Stimulated activated CD8-positive, alpha-beta memory T cell treated with anti-CD3 and anti-CD28 coated beads, Interleukin-15, amount 100 ng/mL, for 24 hours (primary cell): ENCODE data around the gene FHIT.
"Not testable (repeated sequence)": the region's sequence is repeated elsewhere in the genome, so short reads cannot be mapped to it uniquely, and the experiment has no call there.

Experiments used
- DNase-seq: peaks from one replicate; pipeline ENCODE4 v3.0.0-alpha.2; 2020; ENCODE audit warnings: low read depth

Gene FHIT

DNA sequence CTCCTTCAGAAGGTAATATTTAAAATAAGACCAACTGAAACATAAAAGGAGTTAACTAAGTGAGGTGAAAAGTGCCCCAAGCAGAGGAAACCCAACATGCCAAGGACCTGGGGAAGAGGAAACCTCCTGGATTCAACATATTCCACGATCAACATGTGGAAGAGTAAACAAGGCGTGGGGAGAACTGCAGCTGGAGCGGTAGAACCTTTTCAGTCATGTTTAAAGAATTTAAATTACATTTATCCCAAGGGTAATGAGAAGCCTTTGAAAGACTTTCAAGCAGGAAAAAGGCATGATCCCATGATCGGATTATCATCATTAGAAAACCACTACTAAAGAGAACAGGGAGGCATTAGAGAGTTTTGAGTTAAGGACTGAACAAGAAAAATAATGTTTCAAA is 330.7 kb downstream of the FHIT start:
- DNase-seq: no peak

DNA sequence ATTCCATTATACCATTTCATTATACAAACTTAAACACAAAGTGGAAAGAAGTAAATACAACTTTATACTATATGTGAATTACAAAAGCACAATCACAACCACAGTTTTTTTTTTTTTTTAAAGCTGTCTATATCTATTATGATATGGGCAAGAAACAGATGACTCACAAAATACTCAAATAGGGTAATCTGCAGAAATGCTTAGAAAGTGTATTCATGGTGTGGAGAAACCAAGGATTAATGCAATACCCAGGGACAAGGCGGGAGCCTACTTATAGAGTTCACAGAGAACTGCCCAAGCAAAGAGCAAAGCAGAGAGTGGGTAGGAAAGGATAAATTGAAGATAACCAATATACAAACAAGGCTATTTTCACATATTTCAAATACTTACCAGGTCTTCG is 332.0 kb downstream of the FHIT start:
- no peak for DNase-seq

DNA sequence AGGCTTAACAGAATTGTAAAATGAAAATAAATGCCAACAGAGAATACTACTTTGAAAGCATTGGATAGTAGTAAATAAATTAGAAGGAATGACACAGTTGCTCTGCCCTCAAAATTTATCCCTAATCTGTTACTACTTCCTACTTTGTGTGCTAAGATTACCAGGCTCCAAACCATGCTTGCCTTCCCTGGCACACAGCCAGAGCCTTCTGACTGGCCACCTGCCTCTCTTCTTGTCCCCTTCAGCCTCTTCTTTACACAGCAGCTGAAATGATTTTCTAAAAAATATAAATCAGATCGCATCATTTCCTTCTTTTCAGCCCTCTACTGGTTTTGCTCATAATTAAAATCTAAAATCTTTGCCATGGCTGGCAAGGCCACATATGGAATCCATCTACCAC is 334.1 kb downstream of the FHIT start:
- no peak for DNase-seq

DNA sequence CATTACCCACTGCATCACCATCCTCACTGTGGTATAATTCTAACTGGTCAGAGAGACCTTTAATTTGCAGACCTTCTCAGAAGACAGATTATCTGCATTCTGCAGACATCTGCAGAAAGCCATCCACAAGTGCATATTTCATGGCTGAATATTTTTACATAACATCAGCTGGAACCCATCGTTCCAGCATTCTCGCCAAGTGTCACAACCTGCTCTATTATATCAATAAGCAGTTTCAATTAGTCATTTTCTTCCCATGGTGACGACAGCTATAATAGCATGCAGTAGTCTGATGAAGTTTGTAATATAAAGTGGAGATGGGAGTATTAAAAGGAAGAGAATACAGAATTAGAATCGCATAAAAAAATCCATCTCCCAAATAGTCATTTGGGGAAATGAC is 334.7 kb downstream of the FHIT start:
- no peak for DNase-seq

DNA sequence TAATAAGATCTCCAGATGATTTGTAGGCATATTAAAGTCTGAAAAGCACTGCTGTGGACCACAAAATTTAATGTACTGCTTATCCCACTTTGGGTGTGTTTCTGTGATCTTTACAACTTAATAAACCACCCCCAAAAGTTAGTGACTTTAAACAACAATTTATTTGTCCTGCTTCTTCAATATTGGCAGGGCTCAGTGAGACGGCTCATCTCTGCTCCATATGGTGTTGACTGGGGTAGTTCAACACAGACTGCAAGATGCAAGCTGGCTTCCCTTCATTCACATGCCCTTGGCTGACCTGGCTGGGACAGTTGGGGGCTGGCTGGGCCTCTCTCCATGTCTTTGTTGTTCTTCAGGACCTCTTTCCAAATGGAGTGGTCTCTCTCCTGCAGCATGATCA is 337.8 kb downstream of the FHIT start:
- DNase-seq: no peak

DNA sequence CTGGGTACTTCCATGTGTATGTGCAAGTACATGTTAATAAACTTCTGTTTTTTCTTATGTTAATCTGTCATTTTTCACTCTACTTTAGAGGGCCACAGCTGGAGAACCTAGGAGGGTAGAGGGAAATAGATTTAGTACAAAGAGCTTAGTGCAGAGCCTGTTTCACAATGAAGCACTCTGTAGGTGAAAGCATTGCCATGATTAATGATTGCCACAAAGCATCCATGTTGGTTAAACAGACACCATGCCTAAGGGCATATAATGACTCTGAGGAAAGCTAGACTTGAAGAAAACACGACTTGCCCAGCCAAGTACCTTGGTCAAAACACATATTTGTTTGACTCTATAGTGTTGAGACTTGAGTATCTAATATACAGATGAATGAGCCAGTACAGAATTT is 338.4 kb downstream of the FHIT start:
- DNase-seq: no peak

DNA sequence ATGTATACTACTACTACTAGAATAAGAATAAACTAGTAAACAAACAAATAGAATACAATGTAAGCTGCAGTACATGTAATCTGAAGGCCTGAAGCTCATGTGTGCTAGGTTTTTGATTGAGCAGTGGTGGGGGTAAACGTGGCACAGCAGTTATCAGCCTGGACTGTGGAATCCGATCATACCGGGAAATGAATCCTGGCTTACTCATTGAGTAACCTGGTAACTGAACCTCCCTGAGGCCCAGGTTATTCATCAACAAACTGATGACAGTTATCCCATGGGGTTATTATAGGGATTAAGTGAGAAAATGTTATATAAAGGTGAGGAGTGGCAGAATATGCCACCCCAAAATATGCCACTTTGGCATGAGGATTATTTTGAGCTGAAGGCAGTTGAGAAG is 339.1 kb downstream of the FHIT start:
- DNase-seq: no peak

DNA sequence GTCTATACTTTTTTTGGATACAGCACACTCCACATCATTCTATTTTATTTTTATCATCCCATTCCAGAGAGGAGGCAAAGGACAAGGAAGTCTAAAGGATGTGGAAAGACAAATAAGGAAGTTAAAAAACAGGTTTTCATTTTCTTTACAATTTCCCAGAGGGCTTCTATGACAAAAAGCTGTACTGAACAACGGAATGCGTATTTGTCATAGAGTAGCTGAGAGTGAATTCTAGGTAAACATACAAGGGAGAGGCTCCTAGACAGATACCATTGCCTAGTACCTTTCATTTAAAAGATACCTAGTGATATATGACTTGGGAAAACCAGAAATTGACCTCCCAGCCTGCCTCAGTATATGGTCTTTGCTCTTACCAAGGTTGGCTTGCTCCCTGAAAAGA is 341.7 kb downstream of the FHIT start:
- no peak for DNase-seq

DNA sequence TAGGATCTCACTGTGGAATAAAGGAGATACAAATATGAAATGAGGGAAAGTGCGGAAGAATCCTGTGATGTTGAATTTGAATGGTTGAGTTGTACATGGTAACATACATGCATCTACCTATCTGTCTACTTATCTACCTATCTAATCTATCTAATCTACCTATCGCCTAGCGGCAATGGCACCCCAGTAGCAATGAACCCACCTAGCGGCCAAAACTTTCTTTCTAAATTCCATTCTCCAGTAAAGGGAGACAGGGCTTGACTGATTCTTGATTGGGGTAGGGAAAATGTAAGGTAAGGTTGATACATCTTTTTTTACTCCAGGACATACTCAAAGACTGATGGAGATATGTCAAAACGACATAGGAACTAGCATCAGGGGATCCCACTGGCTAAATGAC is 345.0 kb downstream of the FHIT start:
- DNase-seq: no peak

DNA sequence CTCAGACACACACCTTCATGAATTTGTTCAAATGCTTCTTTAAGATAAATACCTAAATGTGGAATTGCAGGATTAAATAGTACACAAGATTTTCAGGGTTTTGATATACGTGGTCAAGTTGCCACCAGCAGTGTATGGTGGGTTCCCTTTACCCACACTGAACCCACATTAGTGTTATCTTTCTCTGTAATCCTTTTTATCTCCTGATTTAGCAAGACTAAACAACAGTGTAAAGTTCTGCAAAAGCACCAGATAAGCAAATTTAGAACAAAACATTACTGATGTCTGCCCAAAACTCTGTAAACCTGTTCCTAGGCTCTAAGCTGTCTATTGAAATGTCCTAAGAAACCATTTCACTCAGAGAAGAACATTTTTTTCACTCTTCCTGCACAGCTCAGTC is 352.9 kb downstream of the FHIT start:
- DNase-seq: no peak

DNA sequence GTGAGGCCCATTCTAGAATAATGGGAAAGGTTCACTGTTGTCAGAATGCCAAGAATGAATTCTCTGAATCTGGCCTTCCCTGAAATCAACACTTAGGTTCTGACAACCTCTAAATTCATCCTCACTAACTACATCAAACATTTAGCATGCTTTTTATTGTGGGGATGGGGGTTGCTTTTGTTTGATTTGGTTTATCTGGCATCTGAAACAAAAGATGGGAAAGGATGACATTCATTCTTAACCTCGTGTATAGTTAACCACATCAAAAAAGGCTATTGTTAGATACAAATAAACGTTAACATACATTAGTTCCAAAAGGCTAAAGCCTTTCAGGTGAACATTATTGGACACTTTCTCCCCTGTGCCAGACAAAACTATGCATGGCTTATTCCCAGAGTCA is 357.3 kb downstream of the FHIT start:
- DNase-seq: no peak

DNA sequence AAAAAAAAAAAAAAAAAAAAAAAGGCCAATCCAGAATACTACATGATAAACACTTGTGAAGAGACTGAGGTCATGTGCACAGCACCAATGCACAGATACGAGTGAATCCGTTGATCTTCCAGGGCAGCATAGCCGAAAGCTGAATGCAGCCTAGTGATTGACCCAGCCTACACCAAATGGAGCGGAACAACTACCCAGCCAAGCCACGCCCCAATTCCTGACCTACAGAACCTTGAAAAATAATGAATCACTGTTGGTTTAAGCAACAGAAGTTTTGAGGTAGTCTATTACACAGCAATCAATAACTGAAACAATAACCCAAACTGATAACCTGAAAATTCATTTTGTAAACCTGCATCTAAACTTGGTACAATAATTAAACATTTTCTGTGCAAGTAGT is 361.0 kb downstream of the FHIT start:
- DNase-seq: no peak

DNA sequence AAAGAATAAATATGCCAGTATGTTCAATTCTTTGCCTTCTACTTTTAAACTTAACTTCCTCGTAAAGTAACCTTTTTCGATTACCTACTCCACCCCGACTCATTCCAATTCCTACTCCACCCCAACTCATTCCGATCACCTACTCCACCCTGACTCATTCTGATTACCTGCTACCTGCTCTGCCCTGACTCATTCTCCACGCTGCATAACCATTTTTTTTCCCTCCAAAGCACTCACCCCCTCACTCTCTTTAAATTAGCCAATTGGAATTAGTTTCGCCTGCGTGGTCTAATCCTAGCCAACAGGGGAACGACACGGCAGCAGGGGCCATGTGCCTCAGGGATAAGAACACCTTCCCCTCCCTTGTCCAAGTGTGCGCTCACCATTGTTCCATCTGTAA is 362.3 kb downstream of the FHIT start:
- DNase-seq: not testable (repeated sequence)

DNA sequence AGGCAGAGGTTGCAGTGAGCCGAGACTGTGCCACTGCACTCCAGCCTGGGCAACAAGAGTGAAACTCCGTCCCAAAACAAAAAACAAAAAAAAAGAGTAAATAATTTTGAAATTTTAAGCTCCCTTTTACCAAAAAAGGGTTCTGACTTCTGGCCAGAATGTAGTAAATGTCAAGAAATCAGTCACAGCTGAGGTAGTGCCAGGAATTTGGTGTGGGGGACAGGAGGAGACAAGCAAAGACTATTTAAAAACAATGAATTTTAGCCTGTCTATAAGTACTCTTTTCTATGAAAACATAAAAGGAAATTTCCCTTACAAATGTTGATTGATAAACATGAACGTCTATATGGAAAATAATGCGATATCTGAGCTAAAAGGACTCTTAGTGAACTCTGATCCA is 363.7 kb downstream of the FHIT start:
- no peak for DNase-seq

DNA sequence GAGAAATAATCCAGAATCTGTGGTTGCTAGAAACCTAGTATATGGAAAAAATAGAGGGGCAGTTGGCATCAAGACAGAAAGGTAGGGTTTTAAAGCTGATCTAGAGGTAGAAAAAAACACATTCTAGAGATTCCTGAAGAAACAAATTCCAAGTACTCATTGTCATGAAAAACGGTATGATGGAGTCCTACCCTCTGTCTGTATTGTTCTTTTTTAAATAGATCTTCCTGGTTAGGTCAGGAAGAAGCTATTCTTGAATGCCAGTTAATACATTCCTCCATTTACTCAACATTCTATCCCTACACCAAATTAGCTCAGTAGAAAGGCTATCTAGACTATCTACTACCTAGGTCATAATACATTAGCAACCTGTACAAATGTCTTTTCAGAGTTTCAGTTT is 364.7 kb downstream of the FHIT start:
- no peak for DNase-seq

DNA sequence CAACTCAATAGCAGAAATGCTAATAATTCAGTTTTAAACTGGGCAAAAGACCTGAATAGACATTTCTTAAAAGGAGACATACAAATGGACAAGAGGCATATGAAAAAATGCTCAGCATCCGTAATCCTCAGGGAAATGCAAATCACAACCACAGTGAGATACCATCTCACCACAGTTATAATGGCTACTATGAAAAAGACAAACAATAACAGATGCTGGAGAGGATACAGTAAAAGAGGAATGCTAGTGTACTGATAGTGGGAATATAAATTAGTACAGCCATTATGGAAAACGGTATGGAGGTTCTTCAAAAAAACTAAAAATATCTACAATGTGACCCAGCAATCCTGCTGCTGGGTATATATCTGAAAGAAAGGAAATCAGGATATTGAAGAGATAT is 367.2 kb downstream of the FHIT start:
- no peak for DNase-seq

DNA sequence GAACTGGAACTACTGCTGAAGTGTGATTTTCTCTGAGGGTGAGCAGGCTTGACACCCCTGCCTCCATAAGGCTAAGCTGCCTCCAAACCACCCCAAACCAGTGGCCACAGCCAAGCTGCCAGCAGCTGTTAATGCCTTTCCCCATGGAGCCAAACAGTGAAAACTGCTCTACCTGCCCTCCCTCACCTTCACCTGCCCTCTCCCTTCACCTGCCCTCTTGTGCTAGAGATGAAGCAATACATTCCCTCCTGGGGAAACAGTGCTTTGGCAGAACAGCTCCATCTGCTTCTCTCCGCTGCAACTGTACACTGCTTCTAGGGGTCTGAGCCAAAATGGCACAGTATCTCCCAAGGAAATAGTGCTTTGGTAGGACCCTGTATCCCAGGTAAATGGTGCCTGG is 374.1 kb downstream of the FHIT start:
- DNase-seq: no peak

DNA sequence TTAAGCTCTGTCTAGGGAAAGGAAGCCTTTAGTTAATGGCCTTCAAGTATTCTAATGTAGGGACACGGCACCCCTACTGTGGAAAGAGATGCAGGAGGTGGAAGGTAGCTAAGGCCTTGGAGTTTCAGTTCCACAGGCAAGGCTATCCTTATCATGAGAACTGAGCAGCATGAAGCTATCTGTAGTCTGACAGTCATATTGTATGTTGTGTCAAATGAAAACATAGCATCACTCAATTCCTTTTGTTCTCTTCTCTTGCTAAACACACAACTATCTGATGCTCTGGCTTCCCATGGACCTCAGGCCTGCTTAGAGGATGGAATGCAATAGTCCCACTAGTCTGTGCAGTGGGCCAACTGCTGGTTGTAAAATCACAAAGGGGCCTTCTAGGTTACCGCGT is 380.9 kb downstream of the FHIT start:
- DNase-seq: no peak

DNA sequence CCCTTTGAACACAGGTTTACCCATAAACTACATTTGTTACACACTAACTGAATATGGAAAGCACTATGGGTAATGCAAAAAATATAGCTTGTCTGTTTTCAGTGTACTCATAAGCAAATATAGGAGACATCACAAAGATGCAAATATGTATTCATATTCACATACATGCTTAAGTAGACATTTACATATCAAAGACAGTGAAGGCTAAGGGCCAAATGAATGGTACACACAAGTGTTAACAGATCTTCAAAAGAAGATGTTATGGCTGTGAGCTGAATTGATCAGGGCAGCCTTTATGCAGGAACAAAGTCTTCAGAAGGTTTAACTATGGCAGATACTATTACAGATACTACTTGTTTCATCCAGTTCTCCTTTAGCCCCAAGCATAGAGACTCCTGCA is 384.1 kb downstream of the FHIT start:
- no peak for DNase-seq

DNA sequence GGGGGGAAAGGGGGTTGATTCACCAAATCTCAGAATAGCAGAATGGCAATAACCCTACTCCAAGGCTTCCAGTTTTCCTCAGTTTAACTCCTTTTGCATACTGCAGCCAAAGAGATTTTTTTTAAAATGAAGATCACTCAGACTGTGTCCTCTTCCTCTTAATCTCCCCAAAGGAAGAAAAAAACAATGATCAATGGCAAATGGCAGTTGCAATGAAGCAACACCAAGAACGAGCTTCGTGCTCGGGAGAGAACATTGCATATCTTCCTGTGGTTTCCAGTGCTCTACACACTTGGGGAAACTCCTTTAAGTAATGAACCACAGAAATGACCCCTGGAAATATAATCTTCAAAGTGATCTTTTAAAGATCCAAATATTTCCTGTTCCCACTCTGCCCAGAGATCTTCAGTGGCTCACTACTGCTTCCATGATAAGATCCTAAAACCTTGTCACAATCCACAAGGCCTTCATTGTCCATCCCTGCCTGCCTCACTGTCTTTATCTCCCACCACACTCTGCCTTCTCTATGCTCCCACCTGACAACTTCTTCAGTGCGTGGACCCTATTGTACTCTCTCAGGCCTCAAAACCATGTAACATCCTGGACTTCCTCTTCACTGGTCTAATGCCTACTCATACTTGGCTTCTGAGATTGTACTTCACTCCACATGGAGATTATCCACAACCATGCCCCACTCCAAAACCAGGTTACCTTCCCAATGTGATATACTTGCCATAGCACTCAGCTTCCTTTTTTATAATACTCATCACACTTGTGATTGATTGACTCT is 394.8 kb downstream of the FHIT start:
- DNase-seq: no peak

DNA sequence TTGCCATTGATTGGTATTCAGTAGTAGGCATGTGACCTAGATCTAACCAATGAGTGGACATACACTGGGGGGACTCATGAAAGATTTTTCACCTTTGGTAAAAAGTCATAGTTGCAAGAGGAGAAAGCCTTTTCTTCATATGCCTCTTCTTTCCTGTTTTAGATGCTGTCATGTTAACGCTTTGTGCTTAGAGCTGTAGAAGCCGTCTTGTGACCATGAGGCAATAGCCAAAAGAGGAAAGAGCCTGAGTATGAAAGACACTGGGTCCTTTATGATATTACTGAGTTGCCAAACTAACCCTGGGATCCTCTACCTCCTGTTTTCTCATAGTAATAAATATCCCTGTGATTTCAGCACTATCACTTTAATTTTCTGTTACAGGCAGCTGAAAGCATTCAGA is 396.0 kb downstream of the FHIT start:
- no peak for DNase-seq

DNA sequence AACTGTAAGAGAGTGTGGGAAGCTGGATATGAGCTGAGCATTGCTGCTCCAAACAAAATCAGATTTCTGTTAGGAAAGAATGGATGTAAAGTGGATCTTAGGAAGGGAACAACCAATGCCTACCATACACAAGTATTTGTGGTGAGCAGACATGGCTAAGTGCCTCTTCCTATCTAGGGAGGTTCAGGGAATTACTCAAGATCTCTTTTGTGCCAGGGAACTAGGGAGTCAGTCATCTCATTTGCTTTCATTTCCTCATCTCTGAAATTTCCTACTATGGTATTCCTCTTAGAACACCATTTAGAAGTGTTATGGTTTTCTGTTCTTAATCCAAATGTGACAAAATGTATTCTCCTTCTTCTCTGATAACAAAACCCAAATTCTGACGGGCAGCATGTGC is 396.5 kb downstream of the FHIT start:
- no peak for DNase-seq

DNA sequence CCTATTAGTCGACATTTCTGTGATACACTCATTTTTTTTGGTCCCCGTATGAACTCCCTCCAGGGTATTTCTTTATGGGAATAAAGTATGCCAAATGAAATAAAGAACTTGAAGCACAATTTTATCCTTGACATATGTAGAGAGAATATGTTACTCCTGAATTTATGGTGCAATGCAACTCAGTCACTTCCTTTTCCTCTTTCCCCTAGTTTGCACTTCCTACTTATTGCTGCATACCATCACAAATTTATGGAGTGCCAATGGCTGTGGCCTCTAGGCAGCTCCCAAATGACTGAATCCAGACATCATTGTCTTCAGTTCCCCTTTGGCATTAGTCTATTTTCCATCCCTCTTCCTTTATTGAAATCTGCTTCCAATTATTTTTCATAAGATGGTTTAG is 403.5 kb downstream of the FHIT start:
- no peak for DNase-seq

DNA sequence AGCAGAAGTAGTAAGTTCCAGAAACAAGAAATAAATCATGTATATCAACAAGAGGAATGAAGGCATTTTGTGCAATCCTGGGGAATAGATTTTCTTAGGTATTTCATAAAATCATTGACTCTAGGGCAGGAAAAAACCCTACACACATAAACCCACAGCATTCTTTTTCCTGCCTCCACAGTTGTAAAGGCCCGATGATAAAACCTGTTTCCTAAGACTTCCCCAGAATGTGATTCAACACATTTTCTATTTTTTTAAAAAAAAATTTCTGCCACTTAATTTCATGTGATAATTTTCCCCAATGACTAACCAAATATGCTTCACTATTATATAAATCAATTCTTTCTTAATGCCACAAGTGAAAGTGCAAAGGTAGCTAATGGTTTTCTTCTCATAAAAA is 407.0 kb downstream of the FHIT start:
- DNase-seq: no peak

DNA sequence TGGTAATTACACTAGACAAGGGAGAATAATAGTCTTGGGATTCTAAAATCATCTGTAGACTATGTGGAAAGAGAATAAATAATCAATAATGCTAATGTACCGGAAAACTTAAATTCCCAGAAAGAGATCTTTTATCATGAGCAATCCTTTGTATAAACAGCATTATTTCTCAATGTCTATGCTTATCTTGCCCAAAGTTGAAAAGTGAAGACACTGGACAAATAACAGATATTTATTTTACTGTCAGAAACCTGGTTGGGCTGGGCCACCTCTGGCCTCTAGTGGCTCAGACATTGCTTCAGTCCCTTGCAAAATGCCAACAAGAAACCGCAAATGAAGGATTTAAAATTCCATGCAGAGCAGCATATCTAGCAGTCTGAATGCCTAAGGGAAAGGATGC is 409.9 kb downstream of the FHIT start:
- DNase-seq: no peak
